GM20431 (cell line): ENCODE results near the gene PARP16.
"Not testable (repeated sequence)": the region's sequence is repeated elsewhere in the genome, so short reads cannot be mapped to it uniquely, and the experiment has no call there.

Source experiments
- in situ Hi-C: fragments of 300-500 bp; cut with MseI, MboI; formaldehyde crosslinking; loops from one replicate; pipeline ENCODE4 v1.15.0; 2020; ENCODE audit warnings: low sequenced_read_pairs; ENCODE audit not compliant: unreplicated experiment

The PARP16 gene

DNA sequence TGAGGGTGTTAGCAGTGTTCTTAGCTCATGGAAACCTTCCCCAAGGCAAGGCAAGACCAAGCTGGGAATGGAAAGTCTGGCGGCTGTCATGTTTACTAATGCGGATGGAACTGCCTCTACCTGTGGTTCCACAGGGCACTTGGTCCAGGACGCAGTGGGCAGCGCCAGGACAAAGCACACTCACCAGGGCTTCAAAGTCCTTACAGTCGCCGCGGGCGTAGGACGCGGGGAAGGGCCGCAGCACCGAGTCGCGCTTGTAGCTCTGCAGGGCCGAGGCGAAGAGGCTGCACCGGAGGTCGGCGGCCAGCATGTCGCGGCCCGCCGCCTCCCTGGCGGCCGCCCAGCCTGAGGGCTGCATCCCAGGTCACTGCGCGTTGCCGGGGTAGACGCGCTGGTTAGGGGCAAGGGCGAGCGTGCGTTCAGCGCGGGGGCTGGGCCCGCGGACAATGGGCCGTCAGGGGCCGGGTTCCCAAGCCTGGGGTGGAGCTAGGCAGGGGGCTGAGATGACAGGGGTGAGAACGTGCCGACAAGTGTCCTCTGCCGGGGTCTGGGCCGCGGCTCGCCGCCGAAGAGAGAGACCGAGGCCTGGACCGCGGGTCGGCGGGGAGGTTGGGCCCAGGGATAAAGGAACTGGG, 497 bp downstream of the PARP16 start:
- in situ Hi-C loops, result loop anchor here (10.0 to 25.0 kb wide), 2 partner anchors 101 to 249 kb away; partner anchors contain the start of genes CLPX, MTFMT and SLC51B

DNA sequence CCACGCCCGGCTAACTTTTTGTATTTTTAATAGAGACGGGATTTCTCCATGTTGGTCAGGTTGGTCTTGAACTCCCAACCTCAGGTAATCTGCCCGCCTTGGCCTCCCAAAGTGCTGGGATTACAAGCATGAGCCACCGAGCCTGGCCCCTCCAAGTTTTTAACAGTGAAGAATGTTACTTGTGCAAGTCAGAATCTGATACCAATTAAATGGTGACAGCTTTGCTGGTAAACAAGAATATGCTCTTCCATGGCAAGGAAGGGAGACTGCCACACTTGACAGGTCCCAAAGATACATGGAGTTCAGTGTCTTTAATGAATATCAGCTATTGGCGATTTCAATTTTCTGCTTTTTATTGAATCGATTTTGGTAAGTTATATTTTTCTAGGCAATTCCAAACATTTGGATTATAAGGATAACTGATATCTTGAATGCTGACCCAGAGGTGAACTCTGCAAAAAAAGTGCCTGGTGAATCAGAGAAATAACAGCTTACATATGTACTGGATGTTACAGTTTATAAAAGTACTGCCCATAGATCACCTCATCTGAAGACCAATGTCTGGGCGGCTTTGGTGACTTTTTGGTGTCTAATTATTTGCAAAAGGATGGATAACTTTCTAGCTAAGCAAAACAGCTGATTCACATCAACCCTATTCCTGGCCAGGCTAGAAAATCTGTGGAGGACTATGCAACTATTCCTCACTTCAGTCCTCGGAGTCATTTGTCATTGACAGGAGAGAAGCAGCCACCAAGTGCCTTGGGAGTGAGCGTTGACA, 1.2 kb downstream of the PARP16 start:
- in situ Hi-C loops, result loop anchor here (10.0 to 25.0 kb wide), 2 partner anchors 101 to 248 kb away; partner anchors contain the start of genes CLPX, MTFMT and SLC51B

DNA sequence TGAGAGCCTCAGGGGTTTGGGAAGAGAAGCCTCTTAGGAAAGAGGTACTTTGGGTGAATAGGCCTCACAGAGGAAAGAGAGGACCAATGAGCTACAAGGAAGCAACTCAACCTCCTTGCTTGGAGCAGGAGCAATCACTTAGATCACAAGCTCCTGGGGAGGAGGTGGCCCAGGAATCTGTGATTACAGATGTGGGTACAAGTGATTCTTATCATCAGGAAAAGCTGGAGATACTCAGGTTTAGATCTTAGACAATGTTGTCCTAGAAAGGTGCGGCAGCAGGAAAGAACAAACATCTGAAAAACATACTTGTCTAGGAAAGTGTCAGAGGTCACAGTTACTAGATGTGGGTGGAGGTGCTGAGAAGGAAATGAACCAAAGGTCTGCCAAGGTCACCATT, 8.2 kb downstream of the PARP16 start:
- in situ Hi-C loops, result loop anchor here (25.0 kb wide), 1 partner anchor 241 kb away; the partner anchor contains the start of genes MTFMT and SLC51B

DNA sequence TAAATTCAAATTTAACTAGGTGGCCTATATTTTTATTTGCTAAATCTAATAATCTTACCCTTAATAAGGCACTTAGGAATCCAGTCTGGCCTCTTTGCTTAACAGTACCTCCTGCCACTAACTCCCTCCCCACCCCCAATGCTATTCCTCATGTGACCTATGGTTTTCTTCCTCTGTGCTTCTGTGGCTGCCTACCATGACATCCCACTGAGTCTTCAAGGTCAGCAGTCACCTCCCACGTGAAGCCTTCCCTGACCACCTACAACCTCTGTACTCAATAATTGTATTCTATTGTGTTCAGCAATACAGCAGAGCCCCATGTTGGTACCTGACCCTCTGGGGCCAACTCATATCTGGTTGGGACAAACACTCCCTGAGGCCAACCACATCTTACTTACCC, 9.7 kb downstream of the PARP16 start:
- in situ Hi-C loops, result loop anchor here (25.0 kb wide), 1 partner anchor 240 kb away; the partner anchor contains the start of genes MTFMT and SLC51B

DNA sequence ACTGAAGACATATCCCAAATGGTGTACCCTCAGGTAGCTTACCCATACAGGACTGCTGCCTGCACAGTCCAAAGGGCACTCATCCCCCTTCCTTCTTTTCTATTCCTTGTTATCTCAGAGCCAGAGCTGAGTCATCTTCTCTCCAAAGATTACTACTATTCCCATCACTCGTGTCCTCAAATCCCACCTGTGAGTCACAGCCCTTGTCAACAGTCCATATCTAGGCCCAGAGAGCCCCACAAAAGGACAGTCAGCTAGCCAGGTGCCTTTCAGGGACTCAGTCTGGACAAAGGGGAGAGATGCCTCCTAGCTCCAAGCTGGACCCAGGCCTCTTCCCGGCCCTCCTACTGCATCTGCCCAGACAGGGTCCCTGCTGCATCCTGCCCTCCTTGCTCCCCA, 11.0 kb downstream of the PARP16 start:
- in situ Hi-C loops, result loop anchor here (25.0 kb wide), 1 partner anchor 238 kb away; the partner anchor contains the start of genes MTFMT and SLC51B

DNA sequence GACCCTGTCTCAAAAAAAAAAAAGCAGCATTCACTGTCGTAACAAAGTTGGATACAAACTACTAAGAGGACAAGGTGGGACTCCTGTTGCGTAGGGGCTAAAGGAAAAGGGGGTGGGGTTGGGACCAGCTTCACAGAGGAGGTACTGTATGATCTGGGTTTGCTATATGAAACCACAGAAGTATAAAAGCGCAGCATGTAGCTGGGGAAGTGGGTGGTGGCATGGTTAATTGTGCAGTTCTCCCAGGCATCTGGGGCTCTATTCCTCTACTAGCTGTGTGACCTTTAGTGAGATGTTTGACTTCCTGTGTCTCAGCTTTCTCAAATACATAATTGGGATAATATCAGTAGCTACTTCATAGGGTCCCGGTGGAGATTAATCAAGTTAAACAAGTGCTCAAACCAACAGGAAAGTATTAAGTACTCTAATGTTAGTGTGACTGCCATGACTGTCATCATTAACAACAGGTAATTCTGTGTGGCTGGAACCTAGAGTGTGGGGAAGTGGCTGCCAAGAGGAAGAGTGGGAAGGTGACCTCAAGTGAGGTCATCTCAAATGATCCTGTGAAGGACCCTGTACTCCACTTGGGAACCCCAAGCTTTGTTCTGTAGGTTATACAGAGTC, 11.5 kb downstream of the PARP16 start:
- in situ Hi-C loops, result loop anchor here (25.0 kb wide), 1 partner anchor 238 kb away; the partner anchor contains the start of genes MTFMT and SLC51B

DNA sequence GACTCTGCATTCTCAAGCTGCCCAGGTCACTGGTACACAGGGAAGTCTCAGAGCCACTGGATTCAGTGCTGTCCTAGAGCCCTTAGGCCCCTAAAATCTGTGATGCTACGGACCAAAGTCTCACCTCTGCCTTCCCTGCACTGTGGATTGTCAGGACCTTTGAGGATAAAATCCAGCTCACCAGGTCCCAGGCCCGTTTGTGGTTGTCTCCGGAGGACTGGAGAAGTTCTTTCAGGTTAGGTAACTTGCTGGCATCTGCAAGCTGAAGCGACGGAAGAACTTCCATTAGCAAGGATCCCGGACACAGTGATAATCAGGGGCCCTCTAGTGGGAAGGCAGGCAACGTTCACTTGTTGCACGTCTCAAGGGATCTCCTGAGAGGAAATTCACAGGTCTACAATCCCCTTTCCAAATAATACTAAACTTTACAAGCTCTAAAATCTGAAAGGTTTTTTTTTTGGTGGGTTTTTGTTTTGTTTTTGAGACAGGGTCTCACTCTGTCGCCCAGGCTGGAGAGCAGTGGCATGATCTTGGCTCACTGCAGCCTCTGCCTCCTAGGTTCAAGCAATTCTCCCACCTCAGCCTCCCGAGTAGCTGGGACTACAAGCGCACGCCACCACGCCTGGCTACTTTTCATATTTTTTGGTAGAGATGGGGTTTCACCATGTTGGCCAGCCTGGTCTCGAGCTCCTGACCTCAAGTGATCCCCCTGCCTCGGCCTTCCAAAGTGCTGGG, 15.7 kb downstream of the PARP16 start:
- in situ Hi-C loops, result not testable (repeated sequence)

DNA sequence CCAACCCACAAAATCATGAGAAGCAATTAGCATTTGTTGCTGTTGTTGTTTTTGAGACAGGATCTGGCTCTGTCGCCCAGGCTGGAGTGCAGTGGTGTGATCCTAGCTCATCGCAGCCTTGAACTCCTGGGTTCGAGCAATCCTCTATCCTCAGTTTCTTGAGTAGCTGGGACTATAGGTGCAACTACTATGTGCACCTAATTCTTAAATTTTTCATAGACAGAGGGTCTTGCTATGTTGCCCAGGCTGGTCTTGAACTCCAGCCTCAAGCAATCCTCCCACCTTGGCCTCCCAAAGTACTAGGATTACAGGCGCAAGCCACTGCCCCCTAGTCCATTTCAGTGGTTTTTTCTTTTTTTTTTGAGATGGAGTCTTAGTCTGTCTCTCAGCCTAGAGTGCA, 18.3 kb downstream of the PARP16 start:
- in situ Hi-C loops, result no loop called here

DNA sequence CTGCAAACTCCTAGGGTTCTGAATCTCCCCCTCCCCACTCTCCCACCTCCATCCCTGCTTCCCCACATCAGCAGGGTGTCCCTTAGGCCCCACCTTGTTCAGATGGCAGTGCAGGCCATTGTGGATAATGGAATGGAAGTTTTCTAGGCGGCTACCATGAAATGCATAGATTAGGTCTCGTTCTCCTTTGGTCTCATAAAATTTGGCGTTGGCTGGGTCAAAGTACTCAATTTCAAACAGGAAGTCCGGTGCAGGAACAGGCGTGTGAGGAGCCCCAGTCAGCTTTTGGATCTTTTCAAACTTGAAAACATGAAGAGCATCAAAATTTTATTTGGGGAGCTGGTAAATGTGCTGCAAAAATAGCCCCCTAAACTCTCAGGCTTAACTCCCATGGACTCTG, 20.2 kb downstream of the PARP16 start:
- in situ Hi-C loops, result no loop called here

DNA sequence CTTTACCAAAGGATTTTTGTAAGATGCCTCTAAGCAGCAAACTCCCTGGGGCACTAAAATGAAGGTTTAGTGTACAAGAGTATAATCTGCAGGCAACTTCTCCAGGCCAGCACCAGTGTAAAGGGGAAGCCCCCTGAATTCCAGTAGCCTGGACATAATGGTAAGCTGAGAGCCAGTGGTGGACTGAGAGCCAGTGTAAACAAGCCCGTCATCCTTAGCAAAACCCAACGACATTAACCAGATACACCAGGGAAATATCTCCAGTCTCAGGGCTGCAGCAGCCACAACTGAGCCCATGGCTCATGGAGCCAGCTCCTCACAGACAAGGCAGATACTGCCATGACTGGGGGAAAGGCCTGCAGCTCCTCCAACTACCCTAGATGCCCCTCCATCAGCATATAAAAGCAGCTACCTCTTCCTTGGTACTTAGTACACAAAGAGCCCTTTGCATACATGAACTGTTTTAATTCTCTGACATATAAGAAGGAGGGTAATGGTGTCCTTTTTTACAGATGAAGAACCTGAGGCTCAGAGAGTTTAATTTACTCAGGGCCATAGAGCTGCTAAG, 21.7 kb downstream of the PARP16 start:
- in situ Hi-C loops, result no loop called here

DNA sequence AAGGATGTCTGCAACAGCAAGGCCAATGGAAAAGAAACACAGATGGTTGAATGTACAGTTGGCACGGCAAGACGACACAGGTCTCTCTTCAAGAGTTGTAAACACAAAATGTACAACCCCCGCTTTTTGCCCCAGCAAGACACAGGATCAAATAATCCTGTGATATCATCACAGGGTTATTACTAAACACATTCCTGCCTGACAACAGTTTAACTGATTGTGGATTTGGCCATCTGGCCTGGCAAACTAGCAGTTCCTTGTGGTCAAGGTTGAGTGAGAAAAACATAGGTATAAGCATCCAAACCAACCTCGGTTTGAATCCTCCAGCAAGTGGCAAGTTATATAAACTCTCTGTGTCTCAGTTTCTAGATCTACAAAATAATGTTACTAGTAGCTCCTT, 23.4 kb downstream of the PARP16 start:
- in situ Hi-C loops, result no loop called here

DNA sequence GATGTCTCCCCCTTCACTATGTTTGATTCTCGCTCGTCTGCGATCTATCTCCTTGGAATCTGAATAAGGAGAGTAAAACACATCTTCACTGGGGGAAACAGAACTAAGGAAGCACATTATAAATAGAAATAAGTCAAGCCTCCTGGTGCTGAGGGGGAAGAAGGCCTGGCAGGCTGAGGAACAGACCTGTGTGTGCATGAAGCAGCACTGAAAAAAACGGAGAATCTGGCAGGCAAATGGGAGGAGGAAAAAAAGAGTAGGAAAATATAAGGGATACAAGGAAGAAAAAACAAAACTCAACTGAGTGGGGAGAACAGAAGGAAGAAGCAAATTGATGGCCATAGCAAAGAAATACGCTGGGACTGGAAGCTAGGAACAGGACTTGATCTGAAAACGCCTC, 25.7 kb downstream of the PARP16 start:
- in situ Hi-C loops, result no loop called here

DNA sequence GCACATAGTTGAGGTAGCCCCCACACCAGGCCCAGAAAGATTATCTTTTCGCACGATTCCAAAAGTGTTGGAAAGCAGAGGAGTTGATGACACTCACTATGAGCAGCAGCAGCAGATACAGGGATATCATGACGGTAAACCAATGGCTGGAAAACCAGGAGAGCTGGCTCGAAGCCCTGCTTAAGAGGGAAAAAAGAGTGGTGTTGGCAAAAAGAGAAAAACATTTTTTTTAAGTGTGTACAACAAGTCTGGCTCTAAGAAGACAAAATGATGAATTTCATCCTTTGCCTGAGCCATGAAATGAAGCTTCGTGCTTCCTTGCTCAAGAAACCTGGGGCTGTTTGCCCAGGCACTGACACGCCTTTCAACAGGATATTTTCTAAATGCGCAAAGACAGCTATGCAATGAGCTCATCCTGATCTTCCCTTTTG, 27.3 kb downstream of the PARP16 start:
- in situ Hi-C loops, result no loop called here

DNA sequence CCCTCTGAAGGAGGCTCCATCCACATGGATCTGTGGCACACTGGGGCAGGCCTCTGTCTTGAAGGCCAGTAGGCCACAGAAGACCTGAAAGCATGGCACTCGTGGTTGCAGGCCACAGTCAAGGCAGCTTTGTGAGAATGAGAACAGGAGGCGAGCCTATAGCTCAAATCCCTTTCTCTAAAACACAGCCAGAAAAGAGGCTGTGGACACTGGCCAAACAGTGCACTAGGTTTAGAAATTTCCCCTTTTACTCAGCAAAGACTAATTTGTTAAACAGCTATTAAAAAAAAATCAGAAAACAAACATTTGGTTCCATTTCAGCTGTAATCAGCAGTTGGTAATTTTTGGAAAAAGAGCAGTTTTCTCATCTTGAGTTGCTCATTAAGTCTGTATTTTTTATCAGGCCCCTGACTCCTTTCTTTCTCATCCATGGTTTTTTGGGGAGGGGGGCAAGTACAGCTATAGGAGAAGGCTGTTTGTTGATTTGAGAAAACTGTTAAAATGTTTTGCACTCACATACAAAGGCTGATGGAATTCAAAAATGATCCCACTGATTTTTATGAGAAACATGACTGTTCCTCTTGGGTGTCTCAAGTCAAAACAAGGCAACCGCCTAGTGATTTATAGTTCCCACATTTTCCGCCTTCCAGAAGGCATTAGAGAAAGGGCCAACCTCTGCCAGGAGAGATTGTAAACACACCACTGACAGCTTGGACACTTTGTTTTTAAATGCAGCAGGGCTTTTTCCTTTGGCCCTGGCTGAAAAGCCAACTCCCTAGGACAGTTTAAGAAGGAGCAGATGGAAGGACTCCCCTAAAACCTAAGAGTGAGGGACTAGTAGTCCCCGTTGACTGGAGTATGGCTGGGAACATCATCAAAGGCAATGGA, 28.1 kb downstream of the PARP16 start:
- in situ Hi-C loops, result no loop called here

DNA sequence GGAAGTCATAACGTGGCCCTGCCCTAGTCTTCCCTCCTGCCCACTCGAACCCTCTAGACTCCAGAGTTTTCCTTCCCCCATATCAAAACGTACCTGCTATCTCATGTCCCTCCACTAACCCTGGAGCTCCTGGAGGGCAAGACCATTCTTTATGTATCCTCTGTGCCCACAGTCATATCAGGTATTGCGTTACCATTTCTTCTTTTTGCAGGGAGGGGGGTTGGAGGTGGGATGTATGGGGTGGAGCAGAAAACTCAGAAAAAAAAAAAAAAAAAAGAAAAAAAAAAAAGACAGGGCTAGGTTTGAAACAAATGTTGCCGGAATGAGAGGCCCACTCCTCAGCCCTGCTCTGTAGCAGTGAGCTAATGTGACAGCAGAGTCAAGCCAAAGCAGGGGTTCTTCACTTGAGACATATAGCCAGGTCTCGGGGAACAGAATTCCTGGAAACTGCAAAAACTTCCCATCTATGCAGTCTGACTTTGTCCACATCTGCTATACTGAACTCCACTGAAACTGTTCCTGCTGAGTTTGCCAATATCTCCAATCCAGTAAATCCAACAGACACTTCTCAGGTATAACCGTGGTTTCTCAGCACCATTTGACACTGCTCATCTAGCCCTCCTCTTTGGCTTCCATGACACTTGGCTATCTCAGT, 31.1 kb downstream of the PARP16 start:
- in situ Hi-C loops, result no loop called here

DNA sequence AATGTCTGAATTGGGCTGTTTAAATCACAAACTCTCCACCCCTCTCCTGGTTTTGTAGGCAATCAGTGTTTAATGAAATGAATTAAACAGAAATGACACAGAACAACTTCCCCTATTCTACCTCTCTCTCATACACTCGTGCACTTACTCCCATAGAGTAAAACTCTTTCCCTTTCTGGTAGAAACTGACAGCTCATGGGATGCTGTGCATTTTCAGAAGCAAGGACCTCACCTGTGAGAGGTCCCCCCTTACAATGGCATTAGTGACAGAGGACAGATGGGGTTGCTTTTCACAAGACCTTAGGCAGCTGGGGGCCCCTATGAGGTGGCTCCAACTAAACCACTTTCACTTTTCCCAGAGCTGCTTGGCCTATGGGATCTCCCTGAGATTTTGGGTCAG, 31.9 kb downstream of the PARP16 start:
- in situ Hi-C loops, result no loop called here

DNA sequence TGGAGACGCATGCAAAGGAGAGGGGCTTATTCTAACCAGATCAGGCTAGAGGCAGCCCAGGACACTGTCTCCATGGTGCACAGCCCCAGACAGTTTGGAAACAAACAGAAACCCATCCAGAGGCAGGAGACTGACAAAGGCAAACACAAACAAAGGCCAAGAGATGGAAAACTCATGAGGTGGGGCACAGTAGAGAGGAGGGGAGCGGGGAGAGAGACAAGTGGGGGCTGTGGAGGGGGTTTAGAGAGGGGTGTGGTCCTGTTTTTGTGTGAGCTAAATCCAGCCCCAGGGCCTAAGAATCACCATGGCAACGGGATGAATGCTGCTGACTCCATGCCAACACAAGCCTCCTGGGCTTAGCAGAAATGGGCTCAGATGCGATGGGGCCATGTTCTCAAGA, 32.3 kb downstream of the PARP16 start:
- in situ Hi-C loops, result no loop called here

DNA sequence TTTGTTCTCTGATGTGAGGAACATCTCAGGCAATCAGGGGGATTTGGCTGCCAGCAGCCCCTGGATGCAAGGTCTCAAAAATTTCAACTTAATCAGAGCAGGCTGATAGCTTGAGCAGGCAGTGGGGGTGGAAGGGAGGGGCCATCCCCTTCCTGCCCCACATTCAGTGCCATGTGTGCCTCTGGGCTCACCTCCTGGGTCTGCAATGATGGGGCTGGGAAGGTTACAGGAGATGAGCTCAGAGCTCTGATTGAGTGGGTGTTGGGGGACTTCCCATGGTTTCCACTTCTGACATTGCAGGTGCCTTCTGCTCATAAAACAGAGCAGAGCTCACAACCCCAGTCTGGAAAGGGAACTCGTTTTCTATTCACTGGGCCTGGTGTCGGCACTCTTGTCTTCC, 37.0 kb downstream of the PARP16 start:
- in situ Hi-C loops, result no loop called here
